Hepatic stellate cell (primary cell): ENCODE measurements around the gene SOS2.
A peak's percentile ranks its signal among the peaks of the same experiment; 100 is the strongest.
"Not testable (repeated sequence)": the region's sequence is repeated elsewhere in the genome, so short reads cannot be mapped to it uniquely, and the experiment has no call there.

Source experiments
- DNase-seq: peaks from one replicate; pipeline ENCODE4 v3.0.0; 2011; ENCODE audit warnings: low spot score

Gene SOS2

GRCh38 chr14:50085570-50086320 is 145.6 kb downstream of the SOS2 start:
- DNase-seq: peak; percentile 59

- DNase-seq: no peak
Observed at GRCh38 chr14:50084666-50085065, 146.7 kb downstream of the SOS2 start.

- DNase-seq: no peak
Observed at GRCh38 chr14:50083467-50084337, 147.7 kb downstream of the SOS2 start.

- no peak for DNase-seq
Observed at GRCh38 chr14:50082784-50083466, 148.5 kb downstream of the SOS2 start.

- DNase-seq: no peak
Observed at GRCh38 chr14:50082308-50082742, 149.1 kb downstream of the SOS2 start.

- DNase-seq: not testable (repeated sequence)
Observed at GRCh38 chr14:50079103-50079502, 152.3 kb downstream of the SOS2 start.

- not testable (repeated sequence) for DNase-seq
Observed at GRCh38 chr14:50073663-50074062, 157.7 kb downstream of the SOS2 start.

GRCh38 chr14:50072395-50072794 is 159.0 kb downstream of the SOS2 start:
- DNase-seq: no peak

- DNase-seq: no peak
Observed at GRCh38 chr14:50070840-50071548, 160.4 kb downstream of the SOS2 start.

GRCh38 chr14:50070230-50070629 is 161.1 kb downstream of the SOS2 start:
- DNase-seq: no peak

GRCh38 chr14:50069325-50069724 is 162.1 kb downstream of the SOS2 start:
- no peak for DNase-seq

- no peak for DNase-seq
Observed at GRCh38 chr14:50068496-50068895, 162.9 kb downstream of the SOS2 start.

GRCh38 chr14:50067723-50068495 is 163.5 kb downstream of the SOS2 start:
- peak; percentile 61 for DNase-seq
